HG03196 (cell line): ENCODE results near the gene ZFP92.

Source experiments
- ATAC-seq: cut with Tn5 transposase; IDR thresholded peaks from one replicate; pipeline ENCODE4 v1.9.1; 2021; ENCODE audit not compliant: unreplicated experiment

ZFP92 gene

GRCh38 chrX:153454901-153455550, 43.8 kb downstream of the ZFP92 start:
- ATAC-seq = no peak

DNA sequence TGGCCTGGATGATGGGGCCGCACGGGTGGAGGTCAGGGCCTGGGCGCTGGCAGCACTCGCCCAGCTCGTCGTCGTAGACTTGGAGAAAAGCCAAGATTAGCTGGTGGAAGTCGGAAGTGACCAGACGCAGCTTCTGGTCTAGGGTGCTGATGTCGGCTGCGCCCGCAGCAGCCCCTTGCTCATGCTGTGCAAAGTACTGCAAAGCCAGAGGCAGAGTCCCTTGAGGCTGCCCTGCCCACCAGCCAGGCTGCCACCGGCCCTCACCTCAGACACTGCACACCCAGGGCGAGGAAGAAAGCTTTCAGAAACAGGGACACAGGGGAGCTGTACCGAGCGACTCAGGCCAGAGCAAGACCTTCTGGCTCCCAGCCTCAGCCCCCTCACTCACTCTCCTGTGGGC, 44.3 kb downstream of the ZFP92 start:
- no peak for ATAC-seq

GRCh38 chrX:153456161-153456560, 44.9 kb downstream of the ZFP92 start:
- ATAC-seq = no peak

GRCh38 chrX:153456704-153457103, 45.4 kb downstream of the ZFP92 start:
- ATAC-seq = no peak

DNA sequence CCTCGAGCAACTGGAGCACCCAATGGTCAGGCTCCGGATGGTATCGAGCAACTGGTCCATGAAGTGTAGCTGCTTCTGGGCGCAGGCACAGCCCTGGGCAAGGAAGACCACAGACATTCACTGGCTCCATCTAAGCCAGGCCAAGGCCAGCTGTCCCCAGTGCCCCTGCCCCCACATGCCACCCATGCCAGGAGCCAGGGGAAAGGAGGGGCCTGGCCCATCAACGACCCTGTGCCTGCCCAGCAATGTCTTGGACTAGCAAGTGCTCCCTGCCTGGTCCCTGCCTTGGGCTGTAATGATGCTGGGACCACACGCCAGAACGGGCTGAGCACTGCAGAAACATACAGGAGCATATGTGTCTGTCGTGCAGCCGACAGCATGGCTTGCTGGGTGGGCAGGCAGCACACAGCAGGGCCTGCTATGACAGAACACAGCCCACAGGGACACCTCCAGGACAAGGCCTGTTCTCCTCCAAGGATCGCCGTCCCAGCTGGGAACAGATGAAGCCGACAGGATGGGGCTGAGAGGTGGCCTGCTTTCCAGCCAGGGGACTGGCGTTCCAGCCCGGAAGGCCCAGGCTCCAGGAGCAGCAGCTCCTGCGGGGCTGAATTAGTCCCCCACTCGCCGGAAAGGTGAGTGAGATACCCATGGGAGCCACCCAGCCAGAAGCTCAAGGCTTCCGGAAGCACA, 46.0 kb downstream of the ZFP92 start:
- no peak for ATAC-seq

- ATAC-seq = no peak
These were observed 46.7 kb downstream of the ZFP92 start for GRCh38 chrX:153457827-153458466.

GRCh38 chrX:153458476-153458875, 47.2 kb downstream of the ZFP92 start:
- ATAC-seq = no peak

GRCh38 chrX:153459986-153460385, 48.7 kb downstream of the ZFP92 start:
- no peak for ATAC-seq

DNA sequence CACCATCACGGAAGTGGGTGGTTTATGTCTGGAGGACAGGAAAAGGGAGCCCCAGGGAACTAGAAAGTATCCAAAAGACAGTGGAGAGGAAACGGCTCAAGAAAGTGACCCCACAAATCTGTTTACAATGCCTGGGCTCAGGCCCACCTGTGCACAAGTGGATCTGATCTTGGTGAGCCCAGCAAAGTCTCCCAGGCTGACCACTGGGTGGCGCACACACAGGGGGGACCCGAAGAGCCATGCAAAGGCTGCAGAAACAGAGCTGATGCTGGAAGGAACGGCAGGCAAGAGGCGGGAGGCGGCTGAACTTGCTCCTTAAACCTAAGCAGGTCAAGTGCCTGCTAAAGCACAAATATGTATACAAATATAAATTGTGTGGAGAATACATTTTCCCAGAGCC, 49.6 kb downstream of the ZFP92 start:
- ATAC-seq = no peak
